NCI-H1930 (cell line): ENCODE results near the gene TRABD2A.

Source experiments
- DNase-seq, 2 experiments: peaks; one replicate each; lab custom pipeline; 2025; lab: John Stamatoyannopoulos, UW

Gene TRABD2A

DNA sequence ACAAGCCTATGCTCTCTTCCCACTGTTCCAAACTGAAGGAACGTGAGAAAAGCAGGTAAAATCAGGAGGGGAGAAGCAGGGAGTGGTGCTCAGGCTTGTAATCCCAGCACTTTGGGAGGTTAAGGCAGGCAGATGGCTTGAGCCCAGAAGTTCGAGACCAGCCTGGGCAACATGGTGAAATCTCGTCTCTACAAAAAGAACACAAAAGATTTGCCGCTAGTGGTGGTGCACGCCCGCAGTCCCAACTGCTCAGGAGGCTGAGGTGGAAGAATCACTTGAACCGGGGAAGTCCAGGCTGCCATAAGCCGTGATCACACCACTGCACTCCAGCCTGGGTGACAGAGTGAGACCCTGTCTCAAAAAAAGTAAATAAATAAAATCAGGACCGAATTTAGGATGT is 23.3 kb upstream of the TRABD2A start:
- DNase-seq: no peak

DNA sequence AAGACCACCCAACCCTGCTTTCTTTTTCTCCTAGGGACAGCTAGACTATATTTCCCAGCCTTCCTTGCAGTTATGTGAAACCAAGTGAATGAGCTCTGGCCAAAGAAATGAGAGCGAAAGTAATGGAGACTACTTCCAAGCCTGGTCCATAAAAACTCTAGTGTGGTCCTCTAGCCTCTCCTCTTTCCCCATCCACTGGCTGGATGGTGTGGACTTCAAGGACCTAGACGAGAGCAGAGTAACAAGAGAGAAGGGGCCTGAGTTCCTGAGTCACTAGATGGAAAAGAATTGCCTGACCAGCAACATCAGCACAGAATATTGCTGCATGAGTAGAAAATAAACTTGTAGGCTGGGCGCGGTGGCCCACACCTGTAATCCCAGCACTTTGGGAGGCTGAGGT is 21.6 kb upstream of the TRABD2A start:
- DNase-seq: no peak

- no peak for DNase-seq
These were observed 20.8 kb upstream of the TRABD2A start for GRCh38 chr2:84901593-84902120.

DNA sequence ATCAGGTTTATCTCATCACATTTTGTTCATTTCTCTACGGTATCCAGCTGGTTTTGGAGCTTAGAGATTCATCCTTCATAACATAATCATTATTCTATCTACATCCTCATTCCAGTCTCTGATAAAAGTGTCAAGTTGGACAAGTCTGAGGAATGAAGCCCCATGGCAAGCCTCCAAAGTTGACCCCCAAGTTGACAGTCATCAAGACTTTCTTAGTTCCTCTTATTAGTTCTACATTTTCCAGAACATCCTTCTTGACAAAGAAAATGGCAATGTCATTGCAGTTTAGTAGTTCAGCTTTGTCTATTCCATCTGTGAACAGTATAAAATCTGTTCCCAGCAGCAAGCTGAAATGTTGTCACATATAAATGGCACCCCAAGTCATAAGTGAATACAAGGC is 20.1 kb upstream of the TRABD2A start:
- DNase-seq: no peak

DNA sequence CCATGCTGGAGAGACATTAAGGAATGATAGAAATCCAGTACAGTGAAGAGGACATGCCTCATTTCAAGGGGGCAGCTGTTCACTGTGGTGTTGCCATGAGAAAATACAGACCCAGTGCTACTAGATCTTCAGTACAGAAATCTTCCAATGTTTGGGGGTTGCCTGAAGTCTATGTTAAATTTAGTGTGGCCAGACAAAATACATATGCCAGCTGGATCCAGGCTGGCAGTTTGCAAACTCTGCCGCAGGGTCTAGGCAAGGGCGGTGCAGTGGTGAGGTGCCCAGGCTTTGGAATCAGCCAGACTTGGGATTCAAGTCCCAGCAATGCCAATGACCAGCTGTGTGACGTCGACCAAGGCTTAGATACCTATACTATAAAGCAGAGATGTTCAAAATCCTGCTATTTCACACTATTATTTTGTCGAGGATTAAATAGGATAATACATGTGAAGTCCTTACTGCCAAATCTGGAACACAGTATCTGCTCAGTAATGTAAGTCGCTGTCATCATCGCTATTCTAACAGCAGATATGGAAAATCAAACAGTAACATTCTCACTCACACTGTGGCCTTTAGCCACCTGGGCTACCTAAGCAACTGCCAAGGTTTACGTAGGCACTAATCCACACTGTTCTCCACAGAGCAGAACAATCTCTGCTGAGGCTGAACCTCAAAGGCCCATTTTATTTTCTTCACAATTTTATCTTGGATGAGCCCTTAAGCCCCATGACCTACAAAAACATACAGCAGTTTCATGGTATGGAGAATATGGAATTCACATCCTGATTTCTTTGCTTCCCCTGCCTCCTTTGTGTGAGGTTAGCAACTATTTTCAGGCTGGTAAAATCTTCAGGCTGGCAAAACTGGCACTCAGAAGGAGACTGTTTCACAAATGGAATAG is 18.7 kb upstream of the TRABD2A start:
- DNase-seq: no peak

- no peak for DNase-seq
These were observed 16.9 kb upstream of the TRABD2A start for GRCh38 chr2:84897773-84898172.

DNA sequence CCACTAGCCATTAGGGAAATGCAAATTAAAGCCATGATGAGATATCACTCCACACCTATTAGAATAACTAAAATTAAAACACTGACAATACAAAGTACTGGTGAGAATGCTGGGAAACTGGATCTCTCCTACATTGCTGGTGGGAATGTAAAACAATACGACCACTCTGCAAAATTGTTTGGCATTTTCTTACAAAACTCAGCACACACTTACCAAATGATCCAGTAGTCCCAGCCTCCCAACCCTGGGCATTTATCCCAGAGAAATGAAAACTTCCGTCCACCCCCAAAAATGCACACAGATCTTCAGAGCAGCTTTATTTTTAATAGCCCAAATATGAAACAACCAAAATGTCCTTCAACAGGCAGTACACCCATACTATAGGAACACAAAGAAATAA is 15.7 kb upstream of the TRABD2A start:
- no peak for DNase-seq

GRCh38 chr2:84894758-84895520 is 14.1 kb upstream of the TRABD2A start:
- DNase-seq: no peak

DNA sequence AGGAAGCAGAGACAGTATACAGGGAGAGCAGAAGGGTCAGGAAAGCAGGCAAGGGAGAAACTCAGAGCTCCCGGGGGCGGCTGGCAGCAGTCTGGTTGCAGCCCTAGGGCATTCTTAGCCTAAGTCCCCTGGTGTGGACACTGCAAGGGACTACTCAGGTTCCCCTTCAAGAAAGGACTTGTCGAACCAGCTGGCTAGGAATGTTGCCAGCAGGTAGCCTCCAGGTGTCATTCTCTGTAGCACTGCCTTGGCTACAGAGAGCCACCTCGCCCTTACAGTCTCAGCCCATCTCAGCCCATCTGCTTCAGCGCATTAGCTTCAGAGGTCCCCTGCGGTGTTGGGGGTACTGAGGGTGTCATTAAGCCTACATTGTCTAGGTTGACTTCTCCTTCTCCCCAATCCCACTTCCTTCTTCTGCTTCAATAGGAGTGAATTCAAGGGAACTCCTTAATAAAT is 13.3 kb upstream of the TRABD2A start:
- DNase-seq: no peak

GRCh38 chr2:84891355-84892010 is 10.6 kb upstream of the TRABD2A start:
- no peak for DNase-seq

GRCh38 chr2:84889332-84889731 is 8.4 kb upstream of the TRABD2A start:
- no peak for DNase-seq

DNA sequence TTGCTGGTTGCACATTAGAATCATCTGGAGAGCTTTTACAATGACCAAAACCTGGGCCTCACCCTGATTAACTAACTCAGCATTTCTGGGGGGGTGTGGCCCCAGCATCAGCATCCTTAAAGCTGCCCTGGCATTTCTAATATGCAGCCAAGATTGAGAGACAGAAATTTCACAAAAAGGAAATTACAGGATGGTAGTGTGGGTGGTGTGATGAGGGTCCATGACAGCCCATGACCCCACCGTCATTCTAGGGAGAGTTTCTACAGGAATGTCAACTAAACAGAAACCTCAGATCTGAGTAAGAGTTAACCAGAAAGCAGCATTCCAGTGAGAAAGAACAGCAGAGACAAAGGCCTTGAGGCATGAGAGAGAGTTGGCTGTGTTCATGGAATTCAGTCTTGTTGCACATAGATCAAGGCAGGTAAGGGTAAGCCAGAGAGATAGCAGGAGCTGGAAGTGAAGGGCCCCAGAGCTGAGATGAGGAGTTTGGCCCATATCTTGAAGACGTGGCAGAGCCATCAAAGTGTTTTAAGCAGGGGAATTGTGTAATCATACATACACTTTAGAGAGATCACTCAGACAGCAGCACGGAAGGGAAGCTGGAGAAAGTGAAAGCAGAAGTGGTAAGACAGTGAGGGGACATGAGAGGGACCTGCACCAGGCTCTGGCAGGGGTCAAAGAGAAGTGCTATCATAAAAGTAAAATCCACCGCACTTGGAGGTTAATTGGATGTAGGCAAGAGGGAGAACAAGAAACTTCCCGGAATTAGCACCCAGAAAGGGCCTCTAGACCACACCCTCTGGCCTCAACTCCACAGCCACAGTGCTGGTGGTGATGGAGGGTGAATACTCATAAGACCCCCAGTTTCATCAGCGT is 7.8 kb upstream of the TRABD2A start:
- no peak for DNase-seq

GRCh38 chr2:84886791-84887190 is 5.9 kb upstream of the TRABD2A start:
- DNase-seq: no peak

DNA sequence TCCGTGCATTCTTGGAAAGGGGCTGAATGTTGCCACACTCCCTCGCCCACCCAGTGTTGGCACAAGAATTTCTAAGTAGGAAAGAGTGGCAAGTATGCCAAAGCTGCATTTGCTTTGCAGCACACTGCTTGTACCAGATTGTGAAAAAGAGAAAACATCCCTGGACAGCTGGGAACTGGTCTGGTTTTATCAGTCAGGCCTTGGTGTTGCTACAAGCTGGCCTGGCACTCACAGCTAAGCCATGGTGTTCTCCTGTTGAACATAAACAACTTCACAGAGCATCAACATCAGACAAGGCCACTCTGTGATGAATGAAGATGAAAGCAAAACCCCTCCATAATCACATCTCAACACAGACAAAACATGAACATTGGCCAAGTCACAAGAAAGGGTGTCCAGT is 4.2 kb upstream of the TRABD2A start:
- DNase-seq: no peak

DNA sequence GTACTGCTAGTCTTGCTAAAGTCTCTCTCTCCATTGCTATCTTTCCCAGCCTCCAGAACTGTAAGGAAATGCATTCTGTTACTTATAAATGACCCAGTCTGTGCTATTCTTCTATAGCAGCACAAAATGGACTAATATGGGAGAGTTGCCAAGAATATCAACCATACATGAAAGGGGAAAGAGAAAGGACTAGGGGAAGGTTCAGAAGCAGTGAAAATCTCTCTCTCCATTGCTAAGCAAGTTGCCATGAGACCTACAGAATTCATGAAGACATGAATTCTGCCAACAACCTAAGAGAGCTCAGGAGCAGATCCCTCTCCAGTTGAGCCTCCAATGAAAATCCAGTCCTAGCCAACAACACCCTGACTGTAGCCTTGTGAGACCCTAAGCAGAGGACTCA is 3.6 kb upstream of the TRABD2A start:
- no peak for DNase-seq

- DNase-seq: no peak
These were observed 2.1 kb upstream of the TRABD2A start for GRCh38 chr2:84882775-84883550.

DNA sequence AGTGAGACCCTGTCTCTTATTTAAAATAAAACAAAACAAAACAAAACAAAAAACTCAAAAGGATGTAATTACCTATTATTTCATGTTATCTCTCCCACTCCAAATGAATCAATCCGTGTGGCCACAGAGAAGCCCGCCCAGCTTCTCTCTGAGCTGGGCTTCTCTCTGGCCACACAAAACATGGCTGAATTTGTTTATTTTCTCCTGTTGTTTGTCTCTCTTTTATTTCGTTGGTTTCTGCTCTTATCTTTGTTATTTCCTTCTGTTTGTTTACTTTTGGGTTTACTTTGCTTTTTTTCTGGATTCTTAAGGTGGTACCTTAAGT is 1.5 kb upstream of the TRABD2A start:
- DNase-seq: no peak

GRCh38 chr2:84881581-84882413 is 913 bp upstream of the TRABD2A start:
- peak; percentile 48 to 54 for DNase-seq

- DNase-seq: no peak
These were observed 564 bp downstream of the TRABD2A start for GRCh38 chr2:84880395-84880644.
